Measurements from ENCODE around the gene WASL.

DNA sequence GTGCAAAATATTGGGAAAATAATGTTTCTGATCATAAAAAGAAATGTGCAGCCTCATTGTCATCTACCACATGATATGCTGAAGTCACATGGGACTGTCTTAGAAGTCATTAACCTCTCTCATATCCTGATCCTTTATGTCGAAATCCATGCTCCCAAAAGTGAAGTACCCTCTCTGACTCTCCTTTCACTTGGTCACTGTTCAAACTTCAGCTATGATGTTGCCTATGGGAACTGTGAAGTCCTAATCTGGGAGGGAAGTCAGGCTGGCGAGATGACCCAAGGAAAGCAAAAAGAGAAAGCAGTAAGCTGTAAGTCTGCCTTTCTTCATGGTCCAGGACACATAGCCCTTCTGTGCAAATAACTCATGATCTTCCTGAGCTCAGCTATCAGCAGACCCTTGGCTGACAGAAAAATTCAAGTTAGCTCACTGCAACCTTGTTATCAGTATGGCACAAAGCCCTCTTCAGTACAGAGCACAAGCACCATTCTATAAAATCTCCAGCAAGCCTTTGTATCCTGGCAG, 29.5 kb downstream of the WASL start:
- TF ChIP-seq CHD4 (IDR thresholded peaks at IDR 0.05; ENCODE audit: borderline replicate concordance), result no peak
- TF ChIP-seq, protein P1, sequence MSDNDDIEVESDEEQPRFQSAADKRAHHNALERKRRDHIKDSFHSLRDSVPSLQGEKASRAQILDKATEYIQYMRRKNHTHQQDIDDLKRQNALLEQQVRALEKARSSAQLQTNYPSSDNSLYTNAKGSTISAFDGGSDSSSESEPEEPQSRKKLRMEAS (IDR thresholded peaks at IDR 0.05), result no peak
- TF ChIP-seq, protein P2, sequence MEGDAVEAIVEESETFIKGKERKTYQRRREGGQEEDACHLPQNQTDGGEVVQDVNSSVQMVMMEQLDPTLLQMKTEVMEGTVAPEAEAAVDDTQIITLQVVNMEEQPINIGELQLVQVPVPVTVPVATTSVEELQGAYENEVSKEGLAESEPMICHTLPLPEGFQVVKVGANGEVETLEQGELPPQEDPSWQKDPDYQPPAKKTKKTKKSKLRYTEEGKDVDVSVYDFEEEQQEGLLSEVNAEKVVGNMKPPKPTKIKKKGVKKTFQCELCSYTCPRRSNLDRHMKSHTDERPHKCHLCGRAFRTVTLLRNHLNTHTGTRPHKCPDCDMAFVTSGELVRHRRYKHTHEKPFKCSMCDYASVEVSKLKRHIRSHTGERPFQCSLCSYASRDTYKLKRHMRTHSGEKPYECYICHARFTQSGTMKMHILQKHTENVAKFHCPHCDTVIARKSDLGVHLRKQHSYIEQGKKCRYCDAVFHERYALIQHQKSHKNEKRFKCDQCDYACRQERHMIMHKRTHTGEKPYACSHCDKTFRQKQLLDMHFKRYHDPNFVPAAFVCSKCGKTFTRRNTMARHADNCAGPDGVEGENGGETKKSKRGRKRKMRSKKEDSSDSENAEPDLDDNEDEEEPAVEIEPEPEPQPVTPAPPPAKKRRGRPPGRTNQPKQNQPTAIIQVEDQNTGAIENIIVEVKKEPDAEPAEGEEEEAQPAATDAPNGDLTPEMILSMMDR (IDR thresholded peaks at IDR 0.05), result no peak
- no peak for TF ChIP-seq POLR2A (IDR thresholded peaks at IDR 0.05; ENCODE audit: low read length)
- no peak for TF ChIP-seq CHD2 (IDR thresholded peaks at IDR 0.05; ENCODE audit: low read length, partially characterized antibody)
- TF ChIP-seq HDAC2 (IDR thresholded peaks at IDR 0.05), result no peak
- no peak for TF ChIP-seq ZC3H11A (IDR thresholded peaks at IDR 0.05)
- TF ChIP-seq FOSL2 (IDR thresholded peaks at IDR 0.05), result no peak
- no peak for TF ChIP-seq FOSL2 (CRISPR knock-in tag; IDR thresholded peaks at IDR 0.05)
- no peak for TF ChIP-seq ESRRA (IDR thresholded peaks at IDR 0.05; ENCODE audit: borderline replicate concordance, low read length)

Data from A549 (cell line).